ENCODE results near the gene MT1M. TPM values are rescaled to one million over a fixed set of nuclear protein-coding genes. Genes with fewer than 3 reads are reported as not detected.

MT1M gene
- total RNA-seq, 1 experiment from 2014 or later, result not detected

DNA sequence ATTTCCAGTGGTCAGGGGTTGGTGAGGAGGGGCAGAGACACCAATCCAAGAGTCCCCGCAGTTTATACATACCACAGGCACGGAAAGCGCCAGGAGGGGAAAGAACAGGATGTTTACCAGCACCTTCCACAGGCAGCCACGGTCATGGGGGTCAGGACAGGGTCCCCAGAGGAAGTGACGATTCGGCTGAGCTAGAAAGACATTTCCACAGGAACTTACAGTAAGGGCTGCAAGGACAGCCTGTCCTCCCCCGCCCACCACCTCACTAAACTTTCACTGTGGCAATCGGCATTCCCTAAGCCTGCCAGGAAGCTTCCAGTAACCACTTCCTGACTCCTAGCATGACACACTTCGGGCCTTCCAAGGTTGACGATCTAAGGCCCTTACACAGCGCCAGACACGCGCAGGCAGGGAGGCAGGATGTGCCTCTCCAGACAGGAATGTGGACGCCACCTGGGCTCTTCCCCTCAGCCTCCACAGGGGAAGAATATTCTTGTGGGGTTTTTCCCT lies 25.3 kb upstream of the MT1M start:
- no peaks in the 10 kb centered on the region for H3K9me3 Mint-ChIP-seq (ENCODE audit: low read depth, unreplicated experiment)
- TF ChIP-seq, protein P1, sequence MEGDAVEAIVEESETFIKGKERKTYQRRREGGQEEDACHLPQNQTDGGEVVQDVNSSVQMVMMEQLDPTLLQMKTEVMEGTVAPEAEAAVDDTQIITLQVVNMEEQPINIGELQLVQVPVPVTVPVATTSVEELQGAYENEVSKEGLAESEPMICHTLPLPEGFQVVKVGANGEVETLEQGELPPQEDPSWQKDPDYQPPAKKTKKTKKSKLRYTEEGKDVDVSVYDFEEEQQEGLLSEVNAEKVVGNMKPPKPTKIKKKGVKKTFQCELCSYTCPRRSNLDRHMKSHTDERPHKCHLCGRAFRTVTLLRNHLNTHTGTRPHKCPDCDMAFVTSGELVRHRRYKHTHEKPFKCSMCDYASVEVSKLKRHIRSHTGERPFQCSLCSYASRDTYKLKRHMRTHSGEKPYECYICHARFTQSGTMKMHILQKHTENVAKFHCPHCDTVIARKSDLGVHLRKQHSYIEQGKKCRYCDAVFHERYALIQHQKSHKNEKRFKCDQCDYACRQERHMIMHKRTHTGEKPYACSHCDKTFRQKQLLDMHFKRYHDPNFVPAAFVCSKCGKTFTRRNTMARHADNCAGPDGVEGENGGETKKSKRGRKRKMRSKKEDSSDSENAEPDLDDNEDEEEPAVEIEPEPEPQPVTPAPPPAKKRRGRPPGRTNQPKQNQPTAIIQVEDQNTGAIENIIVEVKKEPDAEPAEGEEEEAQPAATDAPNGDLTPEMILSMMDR (IDR thresholded peaks at IDR 0.05; ENCODE audit: unreplicated experiment), result no peak
- intact Hi-C loops (cut with micrococcal nuclease; ENCODE audit: unreplicated experiment), result no loop called here
- no peak overlapping the region for H3K27ac Mint-ChIP-seq (ENCODE audit: unreplicated experiment)
- no peak for DNase-seq
- no peak overlapping the region for H3K4me3 Mint-ChIP-seq (ENCODE audit: low read depth, unreplicated experiment)
- CTCF ChIA-PET, result no interaction called here
- peaks cover 40% of the 10 kb centered on the region for H3K4me1 Mint-ChIP-seq (ENCODE audit: low read depth, unreplicated experiment)
- H3K36me3 Mint-ChIP-seq (ENCODE audit: insufficient read depth, unreplicated experiment), result peaks cover 18% of the 10 kb centered on the region
- no TSS peak for BruUV-seq (replicated peaks)
- H3K27me3 Mint-ChIP-seq (ENCODE audit: unreplicated experiment), result peaks cover 5% of the 10 kb centered on the region

DNA sequence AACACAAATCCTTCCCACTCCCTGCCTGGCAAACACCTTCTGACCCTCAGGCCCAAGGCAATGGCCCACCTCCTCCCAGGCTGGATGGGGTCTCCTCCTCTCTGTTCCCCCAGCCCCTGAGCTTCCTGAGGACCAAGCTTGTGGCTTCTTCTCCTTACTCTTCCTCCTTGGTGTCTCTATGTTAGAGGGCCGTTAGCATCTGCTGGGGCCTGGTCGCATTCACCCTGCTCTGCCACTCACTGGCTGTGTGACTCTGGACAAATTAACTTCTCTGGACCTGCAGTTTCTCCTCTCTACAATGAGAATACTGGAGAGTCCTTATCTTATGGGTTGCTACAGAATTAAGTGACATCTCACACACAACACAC lies 24.8 kb upstream of the MT1M start:
- Mint-ChIP-seq H3K9me3 (ENCODE audit: low read depth, unreplicated experiment) (no peaks in the 10 kb centered on the region), H3K4me1 (ENCODE audit: low read depth, unreplicated experiment) (peaks cover 40% of the 10 kb centered on the region), H3K27ac (ENCODE audit: unreplicated experiment) (no peak overlapping the region), H3K27me3 (ENCODE audit: unreplicated experiment) (peaks cover under 1% of the 10 kb centered on the region), H3K4me3 (ENCODE audit: low read depth, unreplicated experiment) (peak overlapping the region; percentile 80), H3K36me3 (ENCODE audit: insufficient read depth, unreplicated experiment) (peaks cover 18% of the 10 kb centered on the region)
- CTCF ChIA-PET, result interaction anchor here (1.1 to 1.8 kb wide), 2 partner anchors 18 to 94 kb away, joined by 6 to 9 read pairs; partner anchors contain the start of gene MT1E
- BruUV-seq (replicated peaks), result no TSS peak
- intact Hi-C loops (cut with micrococcal nuclease; ENCODE audit: unreplicated experiment), result no loop called here
- no peak for DNase-seq
- TF ChIP-seq, protein P1 (IDR thresholded peaks at IDR 0.05; ENCODE audit: unreplicated experiment), result no peak

DNA sequence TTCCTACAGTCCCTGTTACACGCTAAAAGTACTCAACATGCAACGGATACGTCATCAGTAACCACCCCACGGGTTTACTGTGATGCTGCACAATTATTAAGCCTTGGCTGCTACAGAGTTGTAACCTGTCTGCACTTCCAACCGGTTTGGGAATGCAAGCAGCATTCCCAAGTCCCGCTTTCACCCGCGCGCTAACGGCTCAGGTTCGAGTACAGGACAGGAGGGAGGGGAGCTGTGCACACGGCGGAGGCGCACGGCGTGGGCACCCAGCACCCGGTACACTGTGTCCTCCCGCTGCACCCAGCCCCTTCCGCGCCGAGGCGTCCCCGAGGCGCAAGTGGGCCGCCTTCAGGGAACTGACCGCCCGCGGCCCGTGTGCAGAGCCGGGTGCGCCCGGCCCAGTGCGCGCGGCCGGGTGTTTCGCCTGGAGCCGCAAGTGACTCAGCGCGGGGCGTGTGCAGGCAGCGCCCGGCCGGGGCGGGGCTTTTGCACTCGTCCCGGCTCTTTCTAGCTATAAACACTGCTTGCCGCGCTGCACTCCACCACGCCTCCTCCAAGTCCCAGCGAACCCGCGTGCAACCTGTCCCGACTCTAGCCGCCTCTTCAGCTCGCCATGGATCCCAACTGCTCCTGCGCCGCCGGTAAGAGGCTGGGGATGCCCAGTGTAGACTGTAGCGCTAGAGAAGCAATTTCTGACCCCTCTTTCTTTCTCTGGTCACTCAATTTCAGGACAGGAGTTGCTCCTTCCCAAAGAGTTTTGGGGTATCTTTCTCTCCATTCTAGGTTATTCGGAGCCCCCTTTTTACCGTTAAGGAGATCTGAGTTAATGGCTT lies 24.2 kb upstream of the MT1M start, which contains the start of gene MT2A:
MT2A (plus strand) TSS at position 542 of the 833 bp plus-strand sequence; CDS start at position 614, 72 bp downstream.
- Mint-ChIP-seq H3K4me3 (ENCODE audit: low read depth, unreplicated experiment) (peak within 1 kb of the TSS; percentile 80), H3K4me1 (ENCODE audit: low read depth, unreplicated experiment) (peaks cover 40% of the 10 kb centered on the region), H3K9me3 (ENCODE audit: low read depth, unreplicated experiment) (no peaks in the 10 kb centered on the region), H3K27me3 (ENCODE audit: unreplicated experiment) (no peaks in the 10 kb centered on the region), H3K27ac (ENCODE audit: unreplicated experiment) (peak within 1 kb of the TSS; percentile 6), H3K36me3 (ENCODE audit: insufficient read depth, unreplicated experiment) (peaks cover 18% of the 10 kb centered on the region)
- TF ChIP-seq, protein P1 (IDR thresholded peaks at IDR 0.05; ENCODE audit: unreplicated experiment), result no peak
- peak; percentile 95 for DNase-seq
- BruUV-seq (replicated peaks), result no TSS peak
- intact Hi-C loops (cut with micrococcal nuclease; ENCODE audit: unreplicated experiment), result no loop called here
- CTCF ChIA-PET, result interaction anchor here (0.6 to 2.1 kb wide), 7 partner anchors 7 to 94 kb away, joined by 3 to 9 read pairs (median 6); partner anchors contain the start of genes MT1E and MT1M

DNA sequence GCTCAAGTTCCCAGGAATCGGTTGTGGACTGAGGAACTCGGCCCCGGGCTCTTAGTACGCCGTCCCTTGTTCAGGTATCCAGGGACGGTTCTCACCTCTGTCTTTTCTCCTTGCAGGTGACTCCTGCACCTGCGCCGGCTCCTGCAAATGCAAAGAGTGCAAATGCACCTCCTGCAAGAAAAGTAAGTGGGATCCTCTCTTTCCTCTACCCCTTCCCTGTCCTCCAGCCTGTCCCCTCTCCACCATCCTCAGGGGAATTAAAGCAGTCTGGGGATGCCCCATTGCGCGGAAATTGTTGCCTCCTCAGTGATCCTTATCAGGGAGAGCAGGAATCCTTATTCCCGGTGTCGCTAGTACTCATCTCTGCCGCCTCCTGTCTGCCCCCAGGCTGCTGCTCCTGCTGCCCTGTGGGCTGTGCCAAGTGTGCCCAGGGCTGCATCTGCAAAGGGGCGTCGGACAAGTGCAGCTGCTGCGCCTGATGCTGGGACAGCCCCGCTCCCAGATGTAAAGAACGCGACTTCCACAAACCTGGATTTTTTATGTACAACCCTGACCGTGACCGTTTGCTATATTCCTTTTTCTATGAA lies 23.5 kb upstream of the MT1M start:
- H3K4me3 Mint-ChIP-seq (ENCODE audit: low read depth, unreplicated experiment), result peak overlapping the region; percentile 80
- peaks cover 44% of the 10 kb centered on the region for H3K4me1 Mint-ChIP-seq (ENCODE audit: low read depth, unreplicated experiment)
- no peak for DNase-seq
- peaks cover 18% of the 10 kb centered on the region for H3K36me3 Mint-ChIP-seq (ENCODE audit: insufficient read depth, unreplicated experiment)
- H3K9me3 Mint-ChIP-seq (ENCODE audit: low read depth, unreplicated experiment), result no peaks in the 10 kb centered on the region
- TSS peak; percentile 99 for BruUV-seq (replicated peaks)
- H3K27me3 Mint-ChIP-seq (ENCODE audit: unreplicated experiment), result no peaks in the 10 kb centered on the region
- peak overlapping the region; percentile 6 for H3K27ac Mint-ChIP-seq (ENCODE audit: unreplicated experiment)
- intact Hi-C loops (cut with micrococcal nuclease; ENCODE audit: unreplicated experiment), result no loop called here
- TF ChIP-seq, protein P1 (IDR thresholded peaks at IDR 0.05; ENCODE audit: unreplicated experiment), result no peak
- CTCF ChIA-PET, result interaction anchor here (0.6 to 2.1 kb wide), 8 partner anchors 8 to 95 kb away, joined by 3 to 9 read pairs (median 5); partner anchors contain the start of genes MT1E and MT1M

Measured in Calu3 (cell line).